OCI-LY1 (cell line): ENCODE measurements around the gene ZBTB16.

Experiments
- CTCF ChIP-seq: fragments of 200-600 bp; sonication (generic), shearing (Covaris generic); IDR thresholded peaks from 2 replicates; pipeline ENCODE4 v1.5.1; 2017; ENCODE audit warnings: mild to moderate bottlenecking, antibody characterized with exemption, low read length, moderate library complexity, mixed read lengths
- EZH2 ChIP-seq: fragments of 200-600 bp; sonication (generic), shearing (Covaris generic); IDR thresholded peaks from 2 replicates; pipeline ENCODE4 v1.8.0; 2017; ENCODE audit warnings: borderline replicate concordance, mixed run types, mild to moderate bottlenecking, antibody characterized with exemption, low read length, moderate library complexity, mixed read lengths

GRCh38 chr11:114137838-114138237 is 78.3 kb downstream of the ZBTB16 start:
- TF ChIP-seq EZH2 (no peak), CTCF (no peak)
